NCI-H1436 (cell line): Measurements from ENCODE around the gene PCLO.
"Not testable (repeated sequence)": the region's sequence is repeated elsewhere in the genome, so short reads cannot be mapped to it uniquely, and the experiment has no call there.

Source experiments
- DNase-seq: peaks from one replicate; lab custom pipeline; 2025; lab: John Stamatoyannopoulos, UW

Gene PCLO

GRCh38 chr7:83053965-83054364 is 108.7 kb downstream of the PCLO start:
- no peak for DNase-seq

- DNase-seq, result no peak
Measured at GRCh38 chr7:83040484-83040883, 122.2 kb downstream of the PCLO start.

DNA sequence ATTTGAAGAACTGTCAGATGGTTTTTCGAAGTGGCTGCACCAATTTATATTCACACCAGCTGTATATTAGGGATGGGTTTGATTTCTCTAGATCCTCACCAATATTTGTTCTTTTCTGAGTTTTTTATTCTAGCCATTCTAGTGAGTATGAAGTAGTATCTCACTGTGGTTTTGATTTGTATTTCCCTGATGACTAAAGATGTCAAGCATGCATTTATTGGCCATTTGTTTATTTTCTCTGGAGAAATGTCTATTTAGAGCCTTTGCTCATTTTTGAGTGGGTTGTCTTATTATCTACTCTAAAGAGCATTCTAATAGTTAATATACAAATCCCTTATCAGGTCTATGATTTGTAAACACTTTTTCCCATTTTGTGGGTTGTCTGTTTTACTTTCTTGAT is 123.9 kb downstream of the PCLO start:
- no peak for DNase-seq

GRCh38 chr7:83036721-83037380 is 125.8 kb downstream of the PCLO start:
- no peak for DNase-seq

- DNase-seq, result no peak
Measured at GRCh38 chr7:83036130-83036529, 126.6 kb downstream of the PCLO start.

DNA sequence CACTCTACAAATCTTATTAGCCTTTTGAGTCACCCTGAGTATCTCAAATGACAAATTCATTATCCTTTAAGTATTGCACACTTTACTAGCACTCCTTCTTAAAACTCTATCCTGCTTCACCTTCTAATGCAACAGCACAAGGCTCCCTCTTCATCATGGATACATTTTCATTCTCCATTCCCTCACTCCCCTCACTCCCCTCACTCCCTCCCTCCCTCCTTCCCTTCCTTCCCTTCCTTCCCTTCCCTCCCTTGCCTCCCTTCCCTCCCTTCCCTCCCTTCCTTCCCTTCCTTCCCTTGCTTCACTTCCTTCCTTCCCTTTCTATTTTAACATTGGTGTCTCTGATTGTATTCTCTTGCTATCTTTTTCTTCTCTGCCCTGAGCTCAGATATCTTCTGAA is 130.5 kb downstream of the PCLO start:
- no peak for DNase-seq

GRCh38 chr7:83023817-83024665 is 138.6 kb downstream of the PCLO start:
- DNase-seq, result not testable (repeated sequence)

DNA sequence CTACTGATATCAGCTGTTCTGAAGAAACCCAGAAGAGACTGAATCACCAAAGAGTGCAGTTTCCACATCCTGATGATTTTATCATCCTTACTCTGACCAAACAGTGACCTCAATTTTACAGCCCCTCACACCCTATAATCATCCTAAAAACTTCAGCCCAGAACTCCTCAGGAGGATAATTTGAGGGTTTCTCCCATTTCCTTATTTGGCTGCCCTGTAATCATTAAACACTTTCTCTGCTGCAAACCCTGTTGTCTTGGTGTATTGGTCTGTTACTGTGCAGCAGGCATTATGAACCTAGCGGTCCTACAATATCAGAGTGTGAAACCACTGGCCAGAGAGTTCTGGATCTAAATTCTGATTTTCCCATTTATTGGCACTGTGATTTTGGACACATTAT is 141.7 kb downstream of the PCLO start:
- no peak for DNase-seq

- no peak for DNase-seq
Measured at GRCh38 chr7:83020161-83020560, 142.5 kb downstream of the PCLO start.

DNA sequence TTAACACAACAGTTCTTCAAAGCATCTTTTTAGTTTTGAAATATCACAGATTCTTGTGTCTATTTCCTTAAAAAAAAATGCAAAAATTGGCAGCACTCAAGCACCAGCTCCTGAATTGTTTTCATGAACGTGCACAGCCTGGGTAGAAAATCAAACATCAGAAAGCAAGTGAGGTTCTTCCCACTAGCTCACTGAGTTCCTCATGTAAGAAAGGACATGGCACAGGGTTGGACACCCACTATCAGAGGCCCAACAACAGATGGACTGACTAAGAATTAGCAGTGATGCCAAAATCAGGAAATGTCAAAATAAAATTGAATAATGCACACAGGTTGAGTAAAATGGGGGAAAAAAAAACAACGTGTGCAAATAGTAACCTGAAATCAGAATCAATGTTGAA is 146.8 kb downstream of the PCLO start:
- no peak for DNase-seq

- no peak for DNase-seq
Measured at GRCh38 chr7:83014546-83014945, 148.1 kb downstream of the PCLO start.

- DNase-seq, result no peak
Measured at GRCh38 chr7:83011954-83012353, 150.7 kb downstream of the PCLO start.

DNA sequence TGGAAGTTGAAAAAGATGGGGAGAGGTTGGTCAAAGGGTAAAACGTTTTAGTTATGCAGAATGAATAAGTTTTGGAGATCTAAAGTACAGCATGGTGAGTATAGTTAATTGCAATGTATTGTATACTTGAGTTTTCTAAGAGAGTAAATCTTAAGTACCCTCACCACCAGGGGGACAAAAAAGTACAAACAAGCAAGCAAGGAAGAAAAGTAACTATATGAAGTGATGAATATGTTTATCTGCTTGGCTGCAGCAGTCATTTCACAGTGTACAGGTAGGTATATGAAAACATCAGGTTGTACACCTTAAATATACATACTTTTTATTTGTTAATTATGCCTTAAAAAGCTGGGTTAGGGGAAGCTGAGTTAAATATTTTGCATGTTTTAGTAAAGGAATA is 157.3 kb downstream of the PCLO start:
- DNase-seq, result no peak

DNA sequence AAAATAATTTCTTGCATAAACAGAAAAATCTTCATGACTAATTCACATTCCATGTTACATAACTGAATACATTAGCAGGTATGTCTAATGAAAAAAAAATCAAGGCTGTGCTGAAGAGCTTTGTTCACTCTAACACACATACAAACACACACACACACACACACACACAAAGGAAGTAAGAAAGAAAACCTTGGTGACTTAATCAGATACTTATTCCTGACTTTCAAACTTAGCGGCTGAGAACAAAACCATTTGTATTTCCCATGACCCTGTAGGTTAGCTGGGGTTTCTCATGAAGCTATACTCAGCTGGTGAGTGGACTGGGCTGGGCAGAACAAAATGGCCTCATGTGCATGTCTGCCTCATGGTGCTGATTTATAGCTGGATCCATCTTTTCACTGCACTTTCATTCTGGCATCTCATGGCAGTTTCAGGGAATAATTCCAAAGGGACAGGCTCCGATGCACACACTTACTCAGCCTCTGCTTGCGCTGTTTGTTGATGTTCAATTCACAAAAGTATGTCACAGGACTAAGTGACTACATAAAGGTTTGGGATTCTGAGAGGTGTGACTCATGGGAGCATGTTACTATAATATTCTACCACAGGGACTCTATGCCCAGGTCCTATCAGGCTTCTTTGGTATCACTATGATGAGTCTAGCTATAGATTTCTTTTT is 161.2 kb downstream of the PCLO start:
- no peak for DNase-seq

DNA sequence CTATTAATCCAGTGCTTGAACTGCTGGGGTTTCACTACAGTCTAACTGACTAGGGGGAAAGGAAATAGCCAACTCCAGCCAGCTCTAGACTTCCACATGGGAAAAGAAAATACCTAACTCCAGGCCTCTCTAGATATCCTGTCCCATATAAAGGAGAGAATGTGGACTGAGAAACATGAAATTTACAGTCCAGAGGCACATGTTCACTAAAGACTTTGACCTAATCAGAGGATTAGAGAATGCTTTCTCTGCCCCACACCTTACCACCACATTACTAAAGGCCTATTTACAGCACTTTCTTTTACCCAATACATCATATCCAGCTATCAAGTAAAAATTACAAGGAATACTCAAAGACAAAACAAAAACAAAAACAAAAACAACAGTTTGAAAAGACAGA is 164.2 kb downstream of the PCLO start:
- no peak for DNase-seq

DNA sequence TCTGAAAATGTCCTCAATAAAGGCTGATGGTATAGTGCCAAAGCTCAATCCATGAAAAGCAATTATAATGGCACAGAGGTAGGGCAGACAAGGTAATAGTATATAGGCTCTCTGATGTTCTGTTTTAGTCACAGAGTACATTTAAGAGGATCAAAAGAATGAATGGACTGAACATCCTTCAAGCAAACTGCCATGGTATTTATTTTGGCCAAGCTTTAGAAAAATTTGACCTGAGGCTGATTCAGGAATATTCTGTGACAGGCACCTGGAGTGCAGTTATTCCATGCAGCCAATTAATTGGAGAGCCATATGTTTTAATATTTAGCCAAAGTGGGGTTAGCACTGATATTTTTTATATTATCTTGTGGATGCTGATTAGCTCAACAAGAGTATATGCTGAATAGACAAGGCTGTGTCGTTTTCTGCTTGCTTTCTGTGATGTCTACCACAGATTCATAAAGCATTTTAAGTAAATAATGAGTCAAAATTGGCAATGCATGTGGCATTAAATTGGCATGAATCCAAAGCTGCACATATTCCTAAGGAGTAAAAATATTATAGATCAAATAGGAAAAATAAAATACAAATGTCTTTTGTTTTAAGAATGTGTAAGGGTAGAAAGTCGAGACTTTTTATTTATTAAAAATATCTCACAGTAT is 177.4 kb downstream of the PCLO start:
- no peak for DNase-seq

GRCh38 chr7:82980130-82980788 is 182.4 kb downstream of the PCLO start:
- no peak for DNase-seq

- DNase-seq, result no peak
Measured at GRCh38 chr7:82975811-82976468, 186.7 kb downstream of the PCLO start.

DNA sequence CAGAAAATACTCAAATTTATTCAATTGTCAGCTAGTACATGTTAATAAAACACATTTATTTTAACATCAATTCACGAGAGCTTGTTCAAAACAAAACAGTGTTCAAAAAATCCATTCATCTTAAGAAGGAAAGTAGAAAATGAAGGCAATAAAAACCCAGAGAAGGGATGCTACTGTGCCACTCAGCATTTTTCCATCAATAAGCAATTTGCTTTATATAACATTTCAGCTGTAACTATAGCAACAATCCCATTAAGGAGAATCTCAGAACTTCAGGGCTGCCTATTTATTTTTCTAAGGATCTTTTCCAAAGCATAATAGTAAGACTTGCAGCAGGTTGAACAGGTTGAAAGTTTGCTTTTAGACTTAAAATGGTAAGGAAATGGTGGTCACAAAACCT is 190.5 kb downstream of the PCLO start:
- no peak for DNase-seq

- DNase-seq, result no peak
Measured at GRCh38 chr7:82965088-82966036, 197.3 kb downstream of the PCLO start.
